Esophagus squamous epithelium (tissue), 5 donors: Measurements from ENCODE around the gene EGLN1. TPM values are rescaled to one million over a fixed set of nuclear protein-coding genes. Genes with fewer than 3 reads are reported as not detected.
A peak's percentile ranks its signal among the peaks of the same experiment; 100 is the strongest.

Experiments used
- DNase-seq: peaks from one replicate; lab custom pipeline; 2025; lab: John Stamatoyannopoulos, UW
- H3K27ac ChIP-seq, 4 donors: fragments of 200-600 bp; sonication (generic); one replicate each; pipeline ENCODE4 v1.5.1; 2016 to 2019; ENCODE audit warnings: mild to moderate bottlenecking in 1 of 4
- H3K27me3 ChIP-seq, 4 donors: fragments of 200-600 bp; sonication (generic); 1 replicate in 3 of 4; 2 replicates in 1 of 4; pipeline versions ENCODE4 v1.5.1 to v1.6.0; 2017 to 2021; ENCODE audit warnings: antibody characterized with exemption in 1 of 4
- H3K36me3 ChIP-seq, 3 donors: fragments of 200-600 bp; sonication (generic); one replicate each; pipeline ENCODE4 v1.5.1; 2016 to 2019
- H3K4me1 ChIP-seq, 3 donors: fragments of 200-600 bp; sonication (generic); one replicate each; pipeline ENCODE4 v1.5.1; 2017 to 2019
- H3K4me3 ChIP-seq, 4 donors: fragments of 200-600 bp; sonication (generic); 1 replicate in 3 of 4; 2 replicates in 1 of 4; pipeline ENCODE4 v1.5.1; 2016 to 2019; ENCODE audit warnings: mild to moderate bottlenecking in 2 of 4, moderate library complexity in 1 of 4
- H3K9me3 ChIP-seq, 3 donors: fragments of 200-600 bp; sonication (generic); one replicate each; pipeline ENCODE4 v1.5.1; 2016 to 2019
- CTCF ChIP-seq, 6 experiments: fragments of 450-650 bp in 4 of 6; fragments of 200-600 bp in 2 of 6; sonication (generic) in 2 of 6; IDR thresholded peaks; one replicate each; pipeline ENCODE4 v1.5.1; 2016 to 2019; ENCODE audit warnings: antibody characterized with exemption in 6 of 6, mild to moderate bottlenecking in 4 of 6, moderate library complexity in 4 of 6
- POLR2A ChIP-seq, 4 donors: fragments of 450-650 bp; IDR thresholded peaks; one replicate each; pipeline ENCODE4 v1.6.1; 2017; ENCODE audit warnings: antibody characterized with exemption in 4 of 4, mild to moderate bottlenecking in 4 of 4, moderate library complexity in 3 of 4
- WGBS, 2 donors: methylation state at CpG; one replicate each; pipeline ENCODE4 v1.1.5; 2018; 5-methylcytosine and 5-hydroxymethylcytosine counted together
- intact Hi-C: fragments of 100-400 bp; cut with DNase I; formaldehyde crosslinking; loops from one replicate; pipeline ENCODE4 v1.15.0; 2022
- total RNA-seq, 4 donors: library from RNA; depleted of rRNA; stranded (reverse); fragments of >200 nt; gene quantifications; one replicate each; pipeline ENCODE4 v1.1.0, GENCODE V29; 2016
- donor health status: DM: yes; HTN: yes; CAD: no.

EGLN1 gene
- total RNA-seq, 4 donors from 2014 or later: 21.8 to 36.0 (median 28.7) TPM

GRCh38 chr1:231414260-231415016 lies 7.6 kb downstream of the EGLN1 start:
- no peaks in the 10 kb centered on the region for H3K9me3 ChIP-seq
- TF ChIP-seq POLR2A (IDR thresholded peaks at IDR 0.05) (no peak), CTCF (IDR thresholded peaks at IDR 0.05) (no peak)
- peaks cover 13 to 97% (median 52%) of the 10 kb centered on the region in 3 donors for H3K4me1 ChIP-seq
- WGBS, 2 donors: 59 to 63% methylated on average over 6 of the region's 7 CpGs
- H3K4me3 ChIP-seq: peak overlapping the region in 1 of 4 donors; percentile 10
- H3K36me3 ChIP-seq: peaks cover 0 to 15% (median 0%) of the 10 kb centered on the region in 3 donors
- no peaks in the 10 kb centered on the region for H3K27me3 ChIP-seq
- H3K27ac ChIP-seq: peak overlapping the region in 1 of 4 donors; percentile 17
- intact Hi-C loops: no loop called here
- DNase-seq: no peak

- no peak for DNase-seq
- Histone ChIP-seq H3K27me3 (no peaks in the 10 kb centered on the region), H3K36me3 (peaks cover 0 to 15% (median 0%) of the 10 kb centered on the region in 3 donors), H3K4me1 (peaks cover 12 to 96% (median 54%) of the 10 kb centered on the region in 3 donors), H3K27ac (no peak overlapping the region), H3K9me3 (no peaks in the 10 kb centered on the region), H3K4me3 (no peak overlapping the region)
- WGBS, 2 donors: 86 to 87% methylated on average over 2 of the region's 2 CpGs
- intact Hi-C loops: no loop called here
- TF ChIP-seq POLR2A (IDR thresholded peaks at IDR 0.05) (no peak), CTCF (IDR thresholded peaks at IDR 0.05) (no peak)
Observed at GRCh38 chr1:231413749-231414082, 8.4 kb downstream of the EGLN1 start.

GRCh38 chr1:231411036-231411531 lies 11.0 kb downstream of the EGLN1 start:
- H3K9me3 ChIP-seq: no peaks in the 10 kb centered on the region
- DNase-seq: no peak
- intact Hi-C loops: no loop called here
- H3K27me3 ChIP-seq: no peaks in the 10 kb centered on the region
- TF ChIP-seq POLR2A (IDR thresholded peaks at IDR 0.05) (no peak), CTCF (IDR thresholded peaks at IDR 0.05) (no peak)
- no peak overlapping the region for H3K4me3 ChIP-seq
- 67 to 72% methylated on average over 2 of the region's 2 CpGs for WGBS, 2 donors
- H3K36me3 ChIP-seq: peaks cover 0 to 15% (median 0%) of the 10 kb centered on the region in 3 donors
- peaks cover 0 to 94% (median 43%) of the 10 kb centered on the region in 3 donors for H3K4me1 ChIP-seq
- H3K27ac ChIP-seq: no peak overlapping the region

- Histone ChIP-seq H3K27ac (no peak overlapping the region), H3K9me3 (no peaks in the 10 kb centered on the region), H3K27me3 (no peaks in the 10 kb centered on the region), H3K4me3 (no peak overlapping the region), H3K4me1 (peaks cover 0 to 94% (median 39%) of the 10 kb centered on the region in 3 donors), H3K36me3 (peaks cover 0 to 15% (median 0%) of the 10 kb centered on the region in 3 donors)
- WGBS, 2 donors: 55 to 57% methylated on average over 2 of the region's 2 CpGs
- intact Hi-C loops: no loop called here
- no peak for TF ChIP-seq CTCF (IDR thresholded peaks at IDR 0.05)
- DNase-seq: no peak
Observed at GRCh38 chr1:231410036-231410612, 12.0 kb downstream of the EGLN1 start.

- Histone ChIP-seq H3K4me1 (peaks cover 0 to 81% (median 30%) of the 10 kb centered on the region in 3 donors), H3K36me3 (peaks cover 0 to 13% (median 0%) of the 10 kb centered on the region in 3 donors), H3K27me3 (no peaks in the 10 kb centered on the region), H3K27ac (peak overlapping the region in 3 of 4 donors; percentile 19 to 74 (median 69)), H3K9me3 (no peaks in the 10 kb centered on the region), H3K4me3 (no peak overlapping the region)
- DNase-seq: no peak
- intact Hi-C loops: no loop called here
- TF ChIP-seq POLR2A (IDR thresholded peaks at IDR 0.05): no peak
- no peak for TF ChIP-seq CTCF (IDR thresholded peaks at IDR 0.05)
- 70 to 76% methylated on average over 6 of the region's 6 CpGs for WGBS, 2 donors
Observed at GRCh38 chr1:231408528-231409094, 13.5 kb downstream of the EGLN1 start.
